Spleen (tissue), 7 donors: ENCODE data around the gene KCNQ1.

Experiments used
- CTCF ChIP-seq, 11 experiments: fragments of 200-600 bp in 7 of 11; fragments of 450-650 bp in 4 of 11; sonication (generic) in 4 of 11; IDR thresholded peaks in 8 of 11; conservative IDR thresholded peaks in 3 of 11; 1 replicate in 7 of 11; 2 replicates in 4 of 11; pipeline versions ENCODE4 v1.4.0 to v1.8.0; 2016 to 2021; ENCODE audit warnings: antibody characterized with exemption in 11 of 11, inconsistent platforms in 4 of 11, mild to moderate bottlenecking in 1 of 11
- POLR2A ChIP-seq, 3 donors: fragments of 450-650 bp; IDR thresholded peaks; one replicate each; pipeline ENCODE4 v1.5.1; 2017; ENCODE audit warnings: antibody characterized with exemption in 3 of 3, mild to moderate bottlenecking in 1 of 3
- POLR2AphosphoS5 ChIP-seq, 3 donors: sonication (generic); formaldehyde crosslinking; IDR thresholded peaks; one replicate each; pipeline ENCODE4 v1.5.1; 2017; ENCODE audit warnings: antibody characterized with exemption in 3 of 3
- donor health status: DM: no; HTN: no; CAD: no; lungs with moderate emphysema.
- donor health status: DM: no; HTN: no; CAD: no.
- donor health status: DM: no; HTN: no; CAD: no.

- TF ChIP-seq CTCF (IDR thresholded peaks at IDR 0.05 in 8 of 11, conservative IDR thresholded peaks at IDR 0.05 in 3 of 11): no peak
- no peak for TF ChIP-seq POLR2A (IDR thresholded peaks at IDR 0.05)
- TF ChIP-seq POLR2AphosphoS5 (IDR thresholded peaks at IDR 0.05): peak in 1 of 3 donors; percentile 28
These were observed 426.3 kb downstream of the KCNQ1 start for GRCh38 chr11:2870969-2871680.
